Measurements from ENCODE around the gene RFTN1.

The RFTN1 gene

GRCh38 chr3:16437640-16438039 lies 75.9 kb downstream of the RFTN1 start:
- DNase-seq (ENCODE audit: low read depth in 3 of 3) = no peak

DNA sequence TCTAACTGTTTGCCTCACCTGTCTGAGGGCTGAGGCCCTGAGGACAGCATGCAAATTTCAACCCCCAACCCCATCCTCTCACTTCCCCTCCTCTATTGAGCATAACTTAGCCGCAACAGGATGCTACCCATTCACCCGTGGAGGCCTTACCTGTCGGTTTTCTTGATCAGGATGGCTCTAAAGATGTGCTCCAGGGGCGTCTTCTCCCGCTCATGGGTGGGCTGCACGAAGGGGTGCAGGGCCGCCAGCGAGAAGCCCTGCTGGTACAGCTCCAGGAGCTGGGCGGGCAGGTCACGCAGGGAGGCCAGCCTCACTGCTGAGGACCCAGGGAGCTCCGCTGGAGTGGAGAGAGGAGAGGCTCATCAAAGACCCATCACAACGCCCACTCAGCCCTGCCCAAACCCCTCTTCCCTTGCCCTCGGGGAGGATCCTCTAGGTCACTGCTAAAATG lies 79.8 kb downstream of the RFTN1 start:
- DNase-seq (ENCODE audit: low read depth in 3 of 3) = no peak

GRCh38 chr3:16432714-16433113 lies 80.8 kb downstream of the RFTN1 start:
- DNase-seq (ENCODE audit: low read depth in 3 of 3) = no peak

- DNase-seq (ENCODE audit: low read depth in 3 of 3) = no peak
Measured at GRCh38 chr3:16430717-16431630, 82.5 kb downstream of the RFTN1 start.

- DNase-seq (ENCODE audit: low read depth in 3 of 3) = no peak
Measured at GRCh38 chr3:16429086-16429485, 84.4 kb downstream of the RFTN1 start.

DNA sequence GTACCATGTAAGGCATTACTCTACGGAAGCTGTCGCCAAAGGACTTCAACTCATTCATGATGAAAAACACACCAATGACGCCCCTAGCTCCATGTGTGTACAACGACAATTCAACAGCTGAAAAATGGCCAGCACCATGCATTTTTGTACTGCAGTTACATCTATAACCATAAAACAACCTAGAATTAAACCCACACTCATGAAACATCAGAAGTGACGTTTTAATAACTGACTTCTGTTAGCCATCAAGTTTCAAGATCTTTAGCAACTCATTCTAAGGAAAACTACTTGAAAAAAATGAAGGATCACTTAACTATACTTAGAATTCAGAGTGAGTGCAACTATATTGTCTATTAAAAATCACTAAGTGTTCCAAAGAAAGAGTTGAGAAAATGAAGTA lies 84.9 kb downstream of the RFTN1 start:
- DNase-seq (ENCODE audit: low read depth in 3 of 3) = no peak

DNA sequence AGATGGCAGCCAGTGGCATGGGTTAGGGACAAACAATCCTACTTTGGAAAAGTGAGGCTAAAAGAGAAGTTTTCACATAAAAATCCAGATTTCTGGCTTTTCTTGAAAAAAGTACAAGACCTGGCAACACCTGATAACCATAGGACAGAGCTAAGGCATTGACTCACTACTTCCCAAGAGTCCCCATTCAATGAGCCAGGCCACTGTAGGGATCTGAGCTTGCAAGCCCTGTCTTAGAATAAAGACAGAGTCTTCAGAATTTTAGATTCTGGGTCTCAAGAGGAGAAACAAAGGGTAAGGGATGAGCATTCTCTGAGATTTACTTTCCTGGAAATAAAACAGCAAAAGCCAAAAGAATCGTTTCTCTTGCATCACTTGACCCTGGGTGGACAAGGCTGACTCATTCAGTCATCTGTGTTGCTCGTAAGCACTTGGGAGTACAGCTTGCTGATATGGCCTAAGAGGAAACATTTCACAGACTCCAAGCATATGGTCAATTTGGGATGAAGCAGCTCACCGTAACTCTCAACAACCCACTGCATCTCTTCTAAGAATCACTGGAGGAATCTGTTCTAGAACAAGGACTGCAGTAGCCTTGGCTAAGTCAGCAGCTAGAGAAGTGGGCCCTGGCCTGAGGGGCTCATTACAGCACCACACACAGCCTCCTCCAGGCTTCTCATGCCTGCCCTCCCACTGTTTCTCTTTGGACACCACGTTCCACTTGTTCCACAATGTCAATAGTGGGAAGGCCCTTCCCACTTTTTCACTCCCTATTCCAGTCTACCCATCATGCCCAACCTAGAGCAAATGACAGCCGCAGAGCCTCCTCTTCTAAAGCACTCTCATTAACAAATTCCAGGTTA lies 86.2 kb downstream of the RFTN1 start:
- DNase-seq (ENCODE audit: low read depth in 3 of 3) = no peak

- no peak for DNase-seq (ENCODE audit: low read depth in 3 of 3)
Measured at GRCh38 chr3:16426665-16427064, 86.8 kb downstream of the RFTN1 start.

GRCh38 chr3:16426029-16426400 lies 87.5 kb downstream of the RFTN1 start:
- no peak for DNase-seq (ENCODE audit: low read depth in 3 of 3)

- DNase-seq (ENCODE audit: low read depth in 3 of 3) = no peak
Measured at GRCh38 chr3:16425398-16426028, 88.0 kb downstream of the RFTN1 start.

DNA sequence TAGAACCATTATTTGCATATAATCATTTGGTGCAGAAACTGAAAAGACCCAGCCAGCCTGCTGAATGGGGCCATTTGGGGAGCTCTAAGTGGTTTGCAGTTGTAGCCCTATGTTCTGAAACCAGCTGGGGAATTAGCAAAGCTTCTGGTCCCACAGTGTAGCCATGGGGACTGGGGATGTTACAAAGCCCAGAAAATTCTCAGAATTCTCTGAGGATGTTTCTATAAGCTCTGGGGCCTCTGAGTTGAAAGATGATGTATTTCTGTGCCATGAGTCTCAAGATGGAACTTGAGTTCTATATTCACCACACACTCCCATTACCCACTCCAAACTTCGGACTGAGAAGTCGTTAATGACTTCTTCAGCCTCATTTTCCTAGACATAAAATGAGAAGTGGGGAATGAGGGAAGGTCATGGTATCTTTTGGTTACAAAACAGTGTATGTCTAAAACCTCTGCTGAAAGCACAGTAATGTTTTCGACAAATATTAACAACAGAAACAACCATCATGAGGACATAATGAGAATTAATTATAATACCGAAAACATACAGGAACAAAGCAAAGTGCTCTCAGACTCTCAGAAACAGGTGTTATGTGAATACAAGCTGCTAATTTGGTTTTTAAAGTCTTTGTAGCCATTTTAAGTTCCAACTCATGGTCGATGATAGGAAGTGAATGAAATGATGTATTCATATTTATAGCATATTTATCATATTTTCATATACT lies 89.4 kb downstream of the RFTN1 start:
- DNase-seq (ENCODE audit: low read depth in 3 of 3) = no peak

- DNase-seq (ENCODE audit: low read depth in 3 of 3) = no peak
Measured at GRCh38 chr3:16423298-16423697, 90.2 kb downstream of the RFTN1 start.

DNA sequence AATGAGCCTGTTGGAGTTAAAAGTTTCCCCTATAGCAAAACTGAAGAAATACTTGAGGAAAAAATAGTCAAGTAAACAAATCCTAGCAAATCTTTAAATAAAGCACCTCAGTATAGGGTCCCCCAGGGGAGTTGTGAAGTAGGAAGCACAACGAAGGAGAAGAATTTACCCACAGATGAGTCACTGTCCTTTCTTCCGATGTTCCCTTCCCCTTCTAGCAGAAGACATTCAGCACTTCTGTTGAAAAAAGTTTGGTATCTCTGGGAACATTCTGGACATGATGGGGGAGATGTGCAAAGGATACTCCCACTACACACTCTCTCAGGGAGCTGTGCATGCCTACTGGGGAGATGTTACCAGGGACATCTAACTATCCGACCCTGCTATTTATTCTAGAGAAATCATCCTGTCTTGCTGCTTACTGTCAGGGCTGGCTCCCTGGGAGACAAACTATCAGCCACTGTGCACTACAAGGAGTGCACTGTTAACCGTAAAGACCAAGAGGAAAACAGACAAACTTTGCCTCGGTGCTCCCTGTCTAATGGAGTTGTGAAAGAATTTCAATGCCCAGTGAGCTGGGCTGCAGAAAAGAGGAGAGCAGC lies 93.8 kb downstream of the RFTN1 start:
- DNase-seq (ENCODE audit: low read depth in 3 of 3) = no peak

DNA sequence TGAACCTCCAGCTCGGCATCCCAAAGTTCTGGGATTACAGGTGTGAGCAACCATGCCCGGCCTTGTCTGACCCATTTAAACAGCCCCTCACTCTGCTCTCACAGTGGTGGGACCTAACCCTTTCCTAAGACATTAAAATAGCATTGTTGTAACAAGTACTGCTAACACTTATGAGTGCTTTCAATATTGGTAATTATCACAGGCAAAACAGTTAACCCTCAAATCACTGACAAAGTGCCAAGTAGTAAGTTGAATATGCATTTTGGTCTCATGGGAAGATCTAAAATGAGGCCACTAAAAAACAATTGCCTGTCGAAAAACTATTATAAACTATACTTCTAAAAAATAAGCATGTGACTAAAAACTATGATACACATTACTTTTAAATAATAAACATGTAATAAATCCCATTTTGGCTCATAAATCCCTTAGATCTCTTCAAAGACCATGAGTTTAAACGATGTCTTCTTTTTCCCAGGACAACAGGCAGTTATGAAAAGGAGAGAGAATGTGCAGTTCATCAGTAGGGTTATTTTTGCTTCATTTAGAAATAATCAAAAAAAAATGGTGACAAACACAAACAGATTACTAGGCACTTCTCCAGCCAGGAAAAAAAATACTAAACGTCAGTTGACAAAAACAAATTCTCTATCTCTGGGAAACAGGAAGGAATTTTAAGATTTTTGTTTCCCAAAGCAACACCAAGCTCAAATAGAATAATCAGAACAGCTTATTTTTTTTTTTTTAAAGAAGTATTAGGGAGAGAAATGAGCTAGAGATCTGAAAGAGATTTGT lies 95.4 kb downstream of the RFTN1 start:
- no peak for DNase-seq (ENCODE audit: low read depth in 3 of 3)

- no peak for DNase-seq (ENCODE audit: low read depth in 3 of 3)
Measured at GRCh38 chr3:16415911-16416476, 97.5 kb downstream of the RFTN1 start.

DNA sequence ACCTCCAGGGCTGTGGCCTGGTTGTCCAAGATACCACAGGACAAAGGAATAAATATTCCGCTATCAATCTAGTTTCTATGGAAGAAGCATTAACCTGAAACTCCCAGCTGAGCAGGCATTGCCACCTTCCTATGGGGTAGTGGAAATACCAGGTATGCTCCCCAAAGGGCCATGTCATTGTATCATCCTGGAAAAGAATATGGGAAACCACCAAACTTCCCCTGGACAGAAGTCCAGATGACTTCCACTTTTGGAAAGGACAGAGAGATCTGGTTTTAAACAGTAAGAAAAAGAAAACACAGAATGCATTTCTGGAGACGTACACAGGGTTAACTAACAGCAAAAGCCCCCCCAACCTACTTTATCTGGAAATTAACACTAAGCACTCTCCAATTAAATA lies 100.2 kb downstream of the RFTN1 start:
- no peak for DNase-seq (ENCODE audit: low read depth in 3 of 3)

DNA sequence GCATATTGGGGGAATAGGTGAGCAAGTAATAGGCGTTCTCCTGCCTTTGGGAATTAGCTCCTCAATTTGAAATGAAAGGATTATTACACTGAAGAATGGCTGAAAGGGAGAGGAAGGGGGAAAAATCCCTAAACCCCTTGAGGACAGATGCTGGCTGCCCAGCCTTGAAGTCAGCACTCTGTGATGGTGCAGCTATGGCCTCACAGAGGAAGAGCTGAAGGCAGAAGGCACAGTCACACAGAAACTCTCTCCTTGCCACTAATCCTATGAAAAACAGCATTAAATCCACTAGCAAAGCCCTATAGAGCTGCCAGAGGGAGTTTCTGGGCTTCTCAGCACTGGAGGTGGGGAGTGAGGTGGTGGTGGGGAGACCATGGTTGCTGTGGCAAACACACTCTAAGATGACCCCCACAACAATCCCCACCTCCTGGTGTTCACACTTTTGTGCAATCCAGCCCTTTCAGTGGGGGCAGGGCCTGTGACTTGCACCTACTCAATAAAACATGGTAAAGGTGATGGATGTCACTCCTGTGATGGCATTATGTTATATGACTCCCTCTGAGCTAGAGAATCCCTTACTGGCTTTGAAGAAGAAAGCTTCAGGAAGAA lies 101.2 kb downstream of the RFTN1 start:
- DNase-seq (ENCODE audit: low read depth in 3 of 3) = no peak

- no peak for DNase-seq (ENCODE audit: low read depth in 3 of 3)
Measured at GRCh38 chr3:16411441-16411840, 102.1 kb downstream of the RFTN1 start.

DNA sequence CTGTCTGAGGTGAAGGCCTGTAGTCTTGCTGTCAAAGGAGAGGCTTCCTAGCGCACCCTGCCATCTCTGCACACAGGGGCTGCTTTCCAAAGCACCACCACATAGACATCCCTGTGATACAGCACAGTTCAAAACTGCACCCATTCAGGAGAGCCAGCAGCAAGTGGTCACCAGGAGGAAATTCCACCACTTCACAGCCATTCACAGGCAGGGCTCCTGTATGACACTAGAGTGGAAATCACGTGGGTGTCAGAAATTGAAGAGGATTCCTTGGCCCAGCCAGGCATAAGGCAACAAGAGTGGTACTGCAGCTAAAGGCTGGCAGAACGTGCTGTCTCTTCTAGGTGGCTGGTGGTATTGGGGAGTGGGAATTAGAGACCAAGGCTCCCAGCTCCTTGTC lies 102.8 kb downstream of the RFTN1 start:
- no peak for DNase-seq (ENCODE audit: low read depth in 3 of 3)

DNA sequence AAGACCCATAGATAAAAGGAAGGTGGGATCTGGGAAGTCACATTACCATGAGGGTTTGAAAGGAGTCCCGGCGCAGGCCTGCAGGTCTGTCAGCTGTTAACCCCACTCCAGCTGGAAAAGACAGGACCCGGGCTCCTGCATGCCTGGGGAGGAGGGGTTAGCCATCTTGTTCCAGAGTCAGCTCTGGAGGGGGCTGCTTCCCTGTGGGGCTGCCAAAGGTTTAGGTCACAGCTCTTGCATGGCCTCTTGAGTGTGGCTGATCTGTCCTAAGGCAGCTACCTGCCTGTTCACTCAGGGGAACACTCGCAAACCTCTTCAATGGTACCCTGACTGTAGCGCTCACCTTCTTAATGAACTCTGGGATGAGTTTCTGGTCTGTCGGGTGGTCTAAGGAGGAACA lies 104.5 kb downstream of the RFTN1 start:
- no peak for DNase-seq (ENCODE audit: low read depth in 3 of 3)
